ENCODE data around the gene NKD1.

NKD1 gene

DNA sequence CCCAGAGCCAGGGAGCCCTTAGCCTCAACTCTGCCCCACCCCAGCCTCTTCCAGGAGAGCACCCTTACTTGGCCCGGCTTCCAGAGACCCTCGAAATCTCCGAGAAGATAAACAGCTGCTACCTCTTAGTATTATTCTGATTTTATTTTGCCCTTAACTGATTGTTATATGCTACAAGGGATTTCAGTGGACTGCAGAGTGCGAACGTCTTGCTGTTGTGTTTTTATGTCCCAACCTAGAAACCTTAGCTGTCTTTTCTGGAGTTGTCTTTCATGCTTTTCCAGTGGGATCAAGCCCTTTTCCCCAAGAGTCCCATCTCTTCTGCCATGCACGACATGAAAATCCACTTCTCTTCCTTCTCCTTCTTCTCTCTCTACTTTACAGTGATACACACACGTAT is 85.9 kb downstream of the NKD1 start:
- DNase-seq, result no peak

DNA sequence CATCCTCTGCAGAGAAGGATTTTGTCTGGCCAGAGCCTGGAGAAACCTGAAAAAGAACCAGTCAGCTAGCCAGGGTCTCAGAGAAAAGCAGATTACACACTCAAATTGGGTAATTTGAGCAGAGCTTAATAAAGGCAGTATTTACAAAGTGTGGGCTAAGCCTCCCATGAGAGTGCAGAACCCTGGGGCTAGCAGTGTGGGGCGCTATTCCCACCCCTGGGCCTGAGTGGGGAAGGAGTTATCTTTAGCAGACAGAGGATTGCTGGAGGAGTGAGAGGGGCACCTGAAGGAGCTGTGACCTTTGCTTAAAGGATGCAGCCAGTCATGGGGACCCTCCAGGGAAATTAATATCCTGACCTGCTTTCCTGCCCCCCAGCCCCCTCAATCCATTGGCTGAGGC is 86.8 kb downstream of the NKD1 start:
- DNase-seq, result no peak

GRCh38 chr16:50635505-50636392 is 87.6 kb downstream of the NKD1 start:
- no peak for DNase-seq

GRCh38 chr16:50636753-50637374 is 88.7 kb downstream of the NKD1 start:
- no peak for DNase-seq

DNA sequence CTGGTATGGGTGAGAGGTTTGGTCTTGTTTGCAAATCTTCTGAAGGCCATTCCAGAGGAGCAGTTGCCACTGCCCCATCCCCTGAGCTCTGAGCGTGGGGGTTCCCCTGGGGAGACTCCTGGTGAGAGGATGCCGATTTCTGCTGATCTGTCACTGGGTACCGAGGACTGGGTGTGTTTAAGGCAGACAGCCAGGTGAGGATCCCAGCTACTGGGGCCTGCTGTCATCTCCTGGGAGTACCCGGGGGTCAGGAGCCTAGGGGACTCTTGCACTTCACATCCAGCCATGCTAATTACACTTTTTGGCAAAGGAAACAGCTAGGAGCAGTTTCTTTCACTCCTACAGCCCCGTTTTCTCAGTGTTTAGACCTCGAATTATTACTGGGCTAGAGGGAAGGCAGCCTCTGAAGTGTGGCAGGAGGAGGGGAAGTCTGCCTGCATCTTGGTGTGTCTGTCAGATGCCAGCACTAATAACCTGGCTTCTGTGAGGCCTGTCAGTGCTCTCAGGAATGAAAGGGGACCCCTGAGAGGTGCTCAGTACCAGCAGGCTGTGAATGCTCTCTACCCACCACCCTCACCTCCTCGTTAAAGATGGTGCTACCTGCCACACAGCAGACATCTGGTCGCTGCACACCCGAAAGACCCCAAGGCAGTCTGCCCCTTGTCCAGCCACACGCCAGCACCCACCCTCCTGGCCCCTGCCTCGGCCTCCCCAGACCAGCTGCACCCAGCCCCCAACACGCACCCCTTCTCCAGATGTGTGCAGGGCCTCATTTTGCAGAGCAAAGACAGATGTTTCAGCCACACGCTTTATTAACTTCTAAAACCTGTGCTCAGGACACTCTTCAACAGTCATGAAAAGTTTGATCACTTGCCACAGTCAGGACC is 89.8 kb downstream of the NKD1 start:
- no peak for DNase-seq

DNA sequence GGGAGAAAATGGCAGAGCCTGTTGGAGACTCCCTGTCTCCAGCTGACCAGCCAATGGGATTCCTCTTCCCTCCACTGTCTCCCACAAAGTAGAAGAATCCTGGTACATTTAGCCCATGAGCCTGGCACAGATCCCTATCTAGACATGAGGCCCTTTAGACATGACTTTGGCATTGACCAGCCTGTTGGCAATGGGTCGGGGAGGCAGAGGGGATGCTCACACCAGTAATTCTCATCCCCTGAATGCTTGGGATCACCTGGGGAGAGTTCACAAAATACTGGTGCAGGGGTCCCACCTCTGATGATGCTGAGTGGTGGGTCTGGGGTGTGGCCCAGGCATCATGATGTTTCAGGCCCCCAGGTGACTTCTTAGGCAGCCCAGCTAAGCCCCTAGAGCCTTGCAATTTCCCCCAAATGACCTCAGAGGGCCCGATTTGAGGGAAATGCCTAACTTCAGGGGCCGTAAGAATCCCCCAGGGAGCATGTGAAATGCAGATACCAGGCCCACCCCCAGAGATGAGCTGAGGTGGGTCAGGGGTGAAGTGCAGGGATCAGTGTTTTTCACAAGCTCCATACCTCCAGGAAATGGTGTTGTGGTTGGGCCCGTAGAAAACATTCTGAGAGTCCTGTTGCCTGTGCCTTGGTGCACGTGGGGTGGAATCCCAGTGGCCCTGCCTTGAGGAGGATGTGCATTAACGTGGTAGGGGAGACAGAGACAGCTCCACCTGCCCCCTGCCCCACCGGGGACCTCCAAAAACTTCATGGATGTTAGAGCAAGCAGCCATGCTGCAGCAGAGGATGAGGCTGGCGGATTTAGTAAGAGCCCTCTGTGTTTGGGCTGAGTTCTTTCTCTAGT is 90.8 kb downstream of the NKD1 start:
- no peak for DNase-seq

GRCh38 chr16:50640391-50640790 is 92.2 kb downstream of the NKD1 start:
- no peak for DNase-seq

- DNase-seq, result no peak
These were observed 93.0 kb downstream of the NKD1 start for GRCh38 chr16:50640919-50641817.

DNA sequence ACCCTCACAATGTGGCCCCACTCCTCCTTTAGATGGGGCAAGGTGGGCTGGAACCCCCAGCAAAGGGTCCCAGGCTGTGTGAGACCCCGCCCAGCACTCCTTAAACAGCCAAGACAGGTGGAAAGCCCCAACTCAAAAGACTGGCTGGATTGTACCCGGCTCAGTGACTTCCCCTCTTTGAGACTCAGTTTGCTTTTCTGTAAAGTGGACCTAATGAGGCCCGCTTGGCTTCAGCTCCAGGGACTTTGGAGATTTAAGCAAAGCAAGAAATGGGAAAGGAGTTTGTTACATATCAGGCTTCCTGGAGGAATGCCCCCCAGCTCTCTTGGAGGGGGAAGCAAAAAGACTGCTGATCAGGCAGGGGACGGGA is 93.6 kb downstream of the NKD1 start:
- no peak for DNase-seq

DNA sequence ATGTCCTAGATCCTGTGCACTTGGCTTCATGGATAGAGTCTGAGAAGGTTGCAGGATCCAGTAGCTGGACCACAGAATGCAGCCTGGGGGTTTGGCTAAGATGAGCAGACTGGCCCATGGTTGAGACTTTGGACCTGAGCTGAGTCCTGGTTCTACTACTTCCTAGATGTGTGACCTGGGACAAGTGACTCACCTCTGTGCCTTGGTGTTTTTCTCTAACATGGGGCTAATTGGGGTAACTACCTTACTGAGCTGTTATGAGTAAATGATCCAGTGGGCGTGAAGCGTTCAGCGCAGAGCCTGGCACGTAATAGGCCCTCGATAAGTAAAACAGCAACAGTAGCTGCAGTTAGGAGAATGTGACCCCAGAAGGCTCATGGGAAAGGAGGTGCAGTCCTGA is 94.2 kb downstream of the NKD1 start:
- no peak for DNase-seq

DNA sequence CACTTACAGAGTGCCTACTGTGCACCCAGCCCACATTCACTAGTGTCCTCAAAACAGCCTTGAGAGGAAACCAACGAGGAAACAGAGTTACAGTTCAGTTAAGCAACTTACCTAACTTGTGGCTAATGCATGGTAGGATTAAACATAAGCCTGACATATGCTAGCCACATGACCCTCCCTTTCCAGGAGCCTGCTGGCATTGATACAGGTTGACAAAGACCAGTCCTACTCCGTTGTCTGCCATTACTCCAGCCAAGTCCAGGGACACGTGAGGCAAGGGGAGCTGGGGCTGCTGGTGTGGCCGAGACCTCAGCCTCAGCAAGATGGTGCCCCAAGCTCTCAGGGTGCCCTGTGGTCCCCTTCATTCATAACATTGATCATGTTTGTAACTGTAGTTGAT is 95.0 kb downstream of the NKD1 start:
- no peak for DNase-seq

GRCh38 chr16:50644245-50644644 is 96.0 kb downstream of the NKD1 start:
- no peak for DNase-seq

DNA sequence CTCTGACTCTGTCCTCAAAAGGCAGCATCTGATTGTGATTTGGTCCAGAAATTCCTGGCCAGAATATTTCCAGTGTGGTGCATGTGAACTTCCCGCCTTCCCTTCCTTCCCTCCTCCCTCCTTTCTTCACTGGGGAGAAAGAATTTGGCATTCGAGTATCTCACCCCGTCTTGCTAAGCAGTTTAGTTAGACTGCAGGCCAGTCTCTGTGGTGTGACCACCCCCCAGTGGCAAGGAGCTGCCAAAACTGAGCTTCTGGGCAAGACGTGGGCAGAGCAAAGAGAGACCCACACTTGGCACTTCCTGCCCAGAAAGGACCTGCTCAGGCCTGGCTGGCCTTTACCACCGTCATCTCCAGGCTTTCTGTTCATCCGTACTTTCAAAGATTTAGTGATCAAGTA is 96.5 kb downstream of the NKD1 start:
- DNase-seq, result no peak

- no peak for DNase-seq
These were observed 97.5 kb downstream of the NKD1 start for GRCh38 chr16:50645563-50646220.

GRCh38 chr16:50646345-50646744 is 98.1 kb downstream of the NKD1 start:
- no peak for DNase-seq

GRCh38 chr16:50651835-50652438 is 103.7 kb downstream of the NKD1 start:
- no peak for DNase-seq

GRCh38 chr16:50652836-50653425 is 104.7 kb downstream of the NKD1 start:
- DNase-seq, result no peak

GRCh38 chr16:50653633-50654519 is 105.7 kb downstream of the NKD1 start:
- peak; percentile 72 for DNase-seq

DNA sequence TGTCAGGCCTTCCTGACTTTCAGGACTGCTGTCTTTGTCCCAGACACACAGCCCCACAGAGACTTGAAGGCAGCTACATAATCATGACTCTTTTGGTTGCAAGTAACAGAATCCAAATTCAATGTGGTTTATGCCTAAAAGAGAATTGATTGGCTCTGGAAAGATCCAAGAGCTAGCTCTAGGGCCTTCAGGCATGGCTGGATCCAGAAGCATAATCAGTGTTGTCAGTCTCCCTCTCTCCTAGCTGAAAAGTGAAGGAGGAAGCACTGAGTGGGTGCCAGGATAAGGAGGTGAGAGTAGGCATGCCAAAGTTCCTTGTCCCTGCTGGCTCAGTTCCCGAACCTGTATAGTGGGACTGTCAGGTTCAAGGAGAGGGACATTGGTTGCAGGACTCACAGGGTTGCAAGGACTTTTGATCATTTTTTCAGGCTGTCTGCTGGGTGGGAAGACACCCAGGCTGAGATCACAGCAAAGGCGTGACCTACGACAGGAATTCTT is 107.4 kb downstream of the NKD1 start:
- DNase-seq, result no peak

Measured in NCI-H510A treated with DMSO at 0.1 percent for 48 hours (cell line).